Limb (tissue), 2 donors: ENCODE results near the gene ZFP92.

Source experiments
- DNase-seq, 2 donors: peaks; one replicate each; pipeline ENCODE4 v3.0.0-alpha.2; 2016; ENCODE audit errors: extremely low spot score in 2 of 2

ZFP92 gene

GRCh38 chrX:153455571-153455970 is 44.3 kb downstream of the ZFP92 start:
- DNase-seq = no peak

GRCh38 chrX:153456161-153456560 is 44.9 kb downstream of the ZFP92 start:
- no peak for DNase-seq

GRCh38 chrX:153456704-153457103 is 45.4 kb downstream of the ZFP92 start:
- DNase-seq = no peak

- DNase-seq = no peak
Observed at GRCh38 chrX:153457136-153457825, 46.0 kb downstream of the ZFP92 start.

GRCh38 chrX:153457827-153458466 is 46.7 kb downstream of the ZFP92 start:
- no peak for DNase-seq

- no peak for DNase-seq
Observed at GRCh38 chrX:153458476-153458875, 47.2 kb downstream of the ZFP92 start.

- DNase-seq = no peak
Observed at GRCh38 chrX:153459986-153460385, 48.7 kb downstream of the ZFP92 start.

GRCh38 chrX:153460826-153461225 is 49.6 kb downstream of the ZFP92 start:
- peak in 1 of 2 donors; percentile 68 for DNase-seq
